Activated B cell treated with CpG ODN at 0.5 μM for 24 hours (primary cell): Measurements from ENCODE around the gene PYGB. TPM values are rescaled to one million over a fixed set of nuclear protein-coding genes. Genes with fewer than 3 reads are reported as not detected.
"Not testable (repeated sequence)": the region's sequence is repeated elsewhere in the genome, so short reads cannot be mapped to it uniquely, and the experiment has no call there.

ENCODE experiments used
- ATAC-seq: fragments of 200-7000 bp; cut with Tn5 transposase; one replicate; pipeline ENCODE4 v1.10.0; 2021; ENCODE audit warnings: low read depth, mild to moderate bottlenecking, moderate library complexity
- CTCF ChIA-PET: fragments of 350-600 bp; sonication (Branson Sonifier 250); formaldehyde crosslinking; loops from one replicate; lab custom pipeline; 2021; ENCODE audit warnings: antibody characterized with exemption; lab: Charles Lee
- POLR2A ChIA-PET: fragments of 350-600 bp; sonication (Branson Sonifier 250); formaldehyde crosslinking; loops from one replicate; lab custom pipeline; 2021; ENCODE audit warnings: antibody characterized with exemption; lab: Charles Lee
- DNase-seq: peaks from one replicate; pipeline ENCODE4 v3.0.0; 2022
- H3K27ac Mint-ChIP-seq: one replicate; pipeline ENCODE4 v1.8.0; 2020; ENCODE audit warnings: mixed read lengths
- H3K27me3 Mint-ChIP-seq: one replicate; pipeline ENCODE4 v1.8.0; 2021; ENCODE audit warnings: mixed read lengths
- H3K36me3 Mint-ChIP-seq: one replicate; pipeline ENCODE4 v1.8.0; 2021; ENCODE audit warnings: low read depth, mixed read lengths
- H3K4me1 Mint-ChIP-seq: one replicate; pipeline ENCODE4 v1.8.0; 2021; ENCODE audit warnings: mixed read lengths
- H3K4me3 Mint-ChIP-seq: one replicate; pipeline ENCODE4 v1.8.0; 2020; ENCODE audit warnings: mild to moderate bottlenecking, mixed read lengths
- H3K9me3 Mint-ChIP-seq: one replicate; pipeline ENCODE4 v1.8.0; 2020; ENCODE audit warnings: mixed read lengths
- intact Hi-C: fragments of 100-400 bp; cut with micrococcal nuclease; formaldehyde crosslinking; loops from one replicate; pipeline ENCODE4 v1.15.1; 2024
- total RNA-seq: library from RNA; stranded (reverse); gene quantifications from 2 replicates; pipeline ENCODE4 v1.2.3, GENCODE V29; 2022
- TF ChIP-seq, protein P1 (sequence below): fragments of 200-600 bp; IDR thresholded peaks from one replicate; pipeline ENCODE4 v1.8.0; 2022; ENCODE audit warnings: antibody characterized with exemption, mild to moderate bottlenecking

Gene PYGB
- total RNA-seq, 1 donor from 2014 or later = 23.5 TPM

DNA sequence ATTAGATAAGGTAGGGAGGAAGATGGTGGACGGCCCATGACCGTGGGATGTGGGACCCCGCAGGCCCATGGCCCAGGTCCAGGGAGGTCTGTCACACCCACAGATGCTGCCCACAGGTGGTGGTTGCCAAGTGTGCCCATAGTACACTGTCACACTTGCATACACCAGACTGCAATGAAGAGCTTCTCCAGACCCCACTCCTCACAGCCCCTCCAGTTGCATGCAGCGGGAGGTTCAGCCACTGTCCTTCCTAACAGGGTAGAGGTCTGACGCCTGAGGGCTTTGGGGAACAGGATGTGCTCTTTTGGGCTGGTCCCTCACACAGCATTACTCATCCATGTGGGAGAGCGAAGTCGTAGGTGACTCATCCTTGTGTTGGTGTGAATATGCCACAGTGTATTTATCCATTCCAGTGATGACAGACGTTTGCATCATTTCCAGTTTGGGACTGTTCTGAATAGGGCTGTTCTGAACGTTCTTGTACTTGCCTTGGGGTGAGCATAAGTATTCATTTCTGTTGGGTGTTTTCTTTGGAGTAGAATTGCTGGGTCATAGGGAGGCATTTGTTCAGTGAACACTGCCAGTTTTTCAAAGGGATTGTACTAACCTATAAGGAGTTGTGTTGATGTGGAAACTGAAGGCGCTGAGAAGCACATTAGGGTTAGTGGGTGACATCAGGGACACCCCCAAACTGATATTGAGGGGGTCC lies 10.1 kb upstream of the PYGB start:
- Mint-ChIP-seq H3K36me3 (no peaks in the 10 kb centered on the region), H3K4me3 (no peak overlapping the region), H3K27ac (no peak overlapping the region), H3K9me3 (no peaks in the 10 kb centered on the region), H3K27me3 (peaks cover 42% of the 10 kb centered on the region), H3K4me1 (no peaks in the 10 kb centered on the region)
- ATAC-seq (no peak), DNase-seq (no peak)
- TF ChIP-seq, protein P1, sequence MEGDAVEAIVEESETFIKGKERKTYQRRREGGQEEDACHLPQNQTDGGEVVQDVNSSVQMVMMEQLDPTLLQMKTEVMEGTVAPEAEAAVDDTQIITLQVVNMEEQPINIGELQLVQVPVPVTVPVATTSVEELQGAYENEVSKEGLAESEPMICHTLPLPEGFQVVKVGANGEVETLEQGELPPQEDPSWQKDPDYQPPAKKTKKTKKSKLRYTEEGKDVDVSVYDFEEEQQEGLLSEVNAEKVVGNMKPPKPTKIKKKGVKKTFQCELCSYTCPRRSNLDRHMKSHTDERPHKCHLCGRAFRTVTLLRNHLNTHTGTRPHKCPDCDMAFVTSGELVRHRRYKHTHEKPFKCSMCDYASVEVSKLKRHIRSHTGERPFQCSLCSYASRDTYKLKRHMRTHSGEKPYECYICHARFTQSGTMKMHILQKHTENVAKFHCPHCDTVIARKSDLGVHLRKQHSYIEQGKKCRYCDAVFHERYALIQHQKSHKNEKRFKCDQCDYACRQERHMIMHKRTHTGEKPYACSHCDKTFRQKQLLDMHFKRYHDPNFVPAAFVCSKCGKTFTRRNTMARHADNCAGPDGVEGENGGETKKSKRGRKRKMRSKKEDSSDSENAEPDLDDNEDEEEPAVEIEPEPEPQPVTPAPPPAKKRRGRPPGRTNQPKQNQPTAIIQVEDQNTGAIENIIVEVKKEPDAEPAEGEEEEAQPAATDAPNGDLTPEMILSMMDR = no peak
- intact Hi-C loops = no loop called here
- POLR2A ChIA-PET = no interaction called here
- CTCF ChIA-PET = no interaction called here

DNA sequence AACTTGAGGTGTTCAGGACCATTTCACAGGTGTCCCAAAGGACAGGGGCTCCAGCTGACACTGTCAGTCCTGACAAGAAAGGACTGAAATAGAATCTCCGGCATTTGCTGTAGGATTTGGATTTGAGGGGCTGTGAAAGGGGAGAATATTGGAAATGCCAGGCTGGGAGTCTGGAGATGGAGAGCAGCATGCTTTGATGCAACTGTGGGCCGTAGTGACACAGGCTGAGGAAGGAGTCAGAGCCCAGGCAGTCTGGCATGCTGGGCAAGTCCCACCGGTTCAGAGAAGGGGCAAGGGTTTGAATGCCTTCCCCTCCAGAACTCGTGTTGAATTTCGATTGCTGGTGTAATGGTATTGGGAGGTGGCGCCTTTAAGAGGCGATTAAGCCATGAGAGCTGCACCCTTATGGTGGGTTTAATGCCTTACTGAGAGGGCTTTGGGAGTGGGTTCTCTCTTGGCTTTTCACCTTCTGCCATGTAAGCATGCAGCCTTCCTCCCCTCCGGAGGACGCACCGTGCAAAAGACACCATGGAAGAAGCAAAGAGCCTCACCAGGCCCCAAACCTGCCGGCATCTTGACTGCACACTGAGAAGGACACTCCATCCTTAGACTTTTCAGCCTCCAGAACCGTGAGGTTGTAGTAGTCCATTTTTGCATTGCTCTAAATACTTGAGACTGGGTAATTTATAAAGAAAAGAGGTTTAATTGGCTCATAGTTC lies 9.4 kb upstream of the PYGB start:
- ChIA-PET CTCF (no interaction called here), POLR2A (no interaction called here)
- no peak overlapping the region for H3K27ac Mint-ChIP-seq
- intact Hi-C loops = no loop called here
- TF ChIP-seq, protein P1 = no peak
- no peak overlapping the region for H3K4me3 Mint-ChIP-seq
- ATAC-seq = no peak
- no peaks in the 10 kb centered on the region for H3K36me3 Mint-ChIP-seq
- no peaks in the 10 kb centered on the region for H3K9me3 Mint-ChIP-seq
- peaks cover 48% of the 10 kb centered on the region for H3K27me3 Mint-ChIP-seq
- no peaks in the 10 kb centered on the region for H3K4me1 Mint-ChIP-seq
- no peak for DNase-seq

DNA sequence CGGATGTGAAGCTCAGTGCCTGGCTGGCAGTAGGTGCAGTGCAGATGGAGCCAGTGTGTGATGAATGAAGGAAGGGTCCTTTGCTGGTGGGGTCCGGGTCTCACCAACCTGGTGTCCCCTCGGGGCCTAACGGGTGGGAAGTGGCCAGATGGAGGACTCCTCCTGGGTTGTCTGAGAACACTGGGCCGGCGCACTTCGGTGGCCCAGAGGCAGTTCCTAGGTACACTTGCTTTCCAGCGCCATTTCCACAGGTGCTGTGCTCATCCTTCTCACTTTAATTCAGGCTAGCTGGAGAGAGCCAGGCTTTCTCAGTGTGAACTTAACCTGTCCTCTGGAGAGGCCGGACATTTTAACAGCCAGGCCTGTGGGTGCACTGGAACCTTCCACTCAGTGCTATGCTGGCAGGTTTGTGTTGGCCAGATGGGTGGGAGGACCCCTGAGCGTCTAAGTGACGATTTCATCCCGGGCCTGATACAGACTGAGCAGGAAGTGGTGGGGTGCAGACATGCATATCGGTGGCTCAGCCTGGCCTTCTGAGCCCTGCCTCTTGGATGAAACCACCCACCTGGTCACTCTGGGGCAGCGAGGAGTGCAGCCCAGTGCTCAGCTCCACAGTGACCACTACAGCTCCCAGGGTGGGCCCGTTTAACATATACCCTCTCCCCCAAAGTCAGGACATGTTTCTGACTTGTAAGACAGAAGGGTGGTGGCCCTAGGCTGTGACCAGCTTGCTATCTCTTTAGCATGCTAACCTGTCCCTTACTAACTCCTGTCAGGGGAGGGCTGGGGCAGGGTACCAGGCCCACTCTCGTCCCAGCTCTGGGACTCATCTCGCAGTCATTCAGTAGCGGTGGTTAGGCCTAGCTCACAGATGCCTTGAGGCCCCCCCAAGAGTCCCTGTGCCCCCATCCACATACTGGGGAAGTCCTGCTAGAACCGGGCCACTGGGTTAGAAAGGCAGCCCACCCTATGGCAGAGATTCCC lies 8.2 kb upstream of the PYGB start:
- no peaks in the 10 kb centered on the region for H3K36me3 Mint-ChIP-seq
- H3K4me3 Mint-ChIP-seq = no peak overlapping the region
- no peaks in the 10 kb centered on the region for H3K4me1 Mint-ChIP-seq
- H3K27me3 Mint-ChIP-seq = peaks cover 43% of the 10 kb centered on the region
- TF ChIP-seq, protein P1 = no peak
- ChIA-PET CTCF (no interaction called here), POLR2A (no interaction called here)
- intact Hi-C loops = no loop called here
- ATAC-seq (no peak), DNase-seq (no peak)
- no peaks in the 10 kb centered on the region for H3K9me3 Mint-ChIP-seq
- no peak overlapping the region for H3K27ac Mint-ChIP-seq

DNA sequence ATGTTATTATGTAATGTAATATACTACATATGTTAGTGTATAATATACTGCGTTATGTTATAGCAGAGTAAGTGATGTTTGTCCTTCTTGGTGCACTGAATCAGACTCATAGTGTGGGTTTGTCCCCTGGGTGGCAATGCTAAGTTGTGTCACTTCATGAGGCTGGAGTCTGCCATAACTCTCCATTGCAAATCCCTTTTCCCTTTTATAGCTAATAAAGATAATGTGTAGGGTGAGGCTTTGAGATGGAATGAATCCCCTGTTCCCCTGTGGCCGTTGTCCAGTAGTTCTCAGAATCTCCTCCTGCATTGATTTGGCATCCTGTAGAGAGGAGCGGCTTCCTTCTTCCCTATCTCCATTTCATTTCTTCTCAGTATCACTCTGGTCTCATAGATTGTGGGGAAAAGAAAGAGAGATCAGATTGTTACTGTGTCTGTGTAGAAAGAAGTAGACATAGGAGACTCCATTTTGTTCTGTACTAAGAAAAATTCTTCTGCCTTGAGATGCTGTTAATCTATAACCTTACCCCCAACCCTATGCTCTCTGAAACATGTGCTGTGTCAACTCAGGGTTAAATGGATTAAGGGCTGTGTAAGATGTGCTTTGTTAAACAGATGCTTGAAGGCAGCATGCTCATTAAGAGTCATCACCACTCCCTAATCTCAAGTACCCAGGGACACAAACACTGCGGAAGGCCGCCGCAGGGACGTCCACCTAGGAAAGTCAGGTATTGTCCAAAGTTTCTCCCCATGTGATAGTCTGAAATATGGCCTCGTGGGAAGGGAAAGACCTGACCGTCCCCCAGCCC lies 6.8 kb upstream of the PYGB start:
- H3K9me3 Mint-ChIP-seq, H3K4me1 Mint-ChIP-seq, CTCF ChIA-PET, ATAC-seq, H3K36me3 Mint-ChIP-seq, DNase-seq, intact Hi-C loops, POLR2A ChIA-PET, H3K27ac Mint-ChIP-seq, H3K4me3 Mint-ChIP-seq: not testable (repeated sequence)
- H3K27me3 Mint-ChIP-seq = peaks cover 35% of the 10 kb centered on the region

DNA sequence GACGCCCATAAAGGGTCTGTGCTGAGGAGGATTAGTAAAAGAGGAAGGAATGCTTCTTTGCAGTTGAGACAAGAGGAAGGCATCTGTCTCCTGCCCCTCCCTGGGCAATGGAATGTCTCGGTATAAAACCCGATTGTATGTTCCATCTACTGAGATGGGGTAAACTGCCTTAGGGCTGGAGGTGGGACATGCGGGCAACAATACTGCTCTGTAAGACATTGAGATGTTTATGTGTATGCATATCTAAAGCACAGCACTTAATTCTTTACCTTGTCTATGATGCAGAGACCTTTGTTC lies 6.3 kb upstream of the PYGB start:
- H3K36me3 Mint-ChIP-seq, H3K4me1 Mint-ChIP-seq, CTCF ChIA-PET, H3K9me3 Mint-ChIP-seq, POLR2A ChIA-PET, H3K4me3 Mint-ChIP-seq, intact Hi-C loops, H3K27ac Mint-ChIP-seq, ATAC-seq, DNase-seq: not testable (repeated sequence)
- peaks cover 36% of the 10 kb centered on the region for H3K27me3 Mint-ChIP-seq
